Myocyte (in vitro differentiated cells): Measurements from ENCODE around the gene NDC80. TPM values are rescaled to one million over a fixed set of nuclear protein-coding genes. Genes with fewer than 3 reads are reported as not detected.

Experiments
- total RNA-seq: library from RNA; depleted of rRNA; stranded (reverse); fragments of >200 nt; gene quantifications from 2 replicates; pipeline ENCODE4 v1.2.3, GENCODE V29; 2014

Gene NDC80
- total RNA-seq, 1 donor from 2014 or later, result 1.6 TPM

Other genes starting within 250 kb of the NDC80 start
- gene METTL4, start 52 bp upstream of the NDC80 start, total RNA-seq, result 10.1 and 14.4 TPM in 2 replicates
- gene SMCHD1, start 84.2 kb downstream of the NDC80 start, total RNA-seq, result 36.6 and 37.9 TPM in 2 replicates